ENCODE data around the gene BSCL2.
A peak's percentile ranks its signal among the peaks of the same experiment; 100 is the strongest.
"Not testable (repeated sequence)": the region's sequence is repeated elsewhere in the genome, so short reads cannot be mapped to it uniquely, and the experiment has no call there.

The BSCL2 gene

DNA sequence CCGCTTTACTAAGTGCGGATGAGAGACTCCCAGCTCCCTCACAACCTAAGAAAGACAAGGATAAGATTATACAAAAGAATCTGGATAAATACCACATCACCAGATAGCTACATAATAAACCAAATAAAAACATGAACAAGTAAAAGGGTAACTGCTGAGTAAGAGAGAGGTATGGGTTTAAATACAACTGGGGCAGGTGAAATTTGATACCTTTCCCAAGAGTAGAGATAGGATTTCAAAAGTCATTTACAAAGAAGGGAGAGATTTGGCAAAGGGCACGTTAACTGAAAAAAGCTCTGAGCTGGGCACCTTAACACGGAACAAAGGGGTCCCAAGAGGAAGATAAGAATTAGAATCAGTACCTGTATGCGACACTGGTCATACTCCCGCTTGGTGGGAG, 30.1 kb downstream of the BSCL2 start:
- Histone ChIP-seq H3K27me3 (ENCODE audit: control insufficient read depth in 5 of 5, insufficient read depth in 4 of 5, low read length in 5 of 5) (no peaks in the 10 kb centered on the region), H3K9me3 (ENCODE audit: control insufficient read depth in 5 of 5, low read length in 5 of 5) (no peaks in the 10 kb centered on the region), H3K9ac (ENCODE audit: low read length in 5 of 5) (peak overlapping the region in 3 of 5 donors; percentile 97 to 98 (median 98)), H3K36me3 (ENCODE audit: control insufficient read depth in 5 of 5, insufficient read depth in 5 of 5, low read length in 5 of 5) (peaks cover 12 to 38% (median 25%) of the 10 kb centered on the region in 5 donors), H3K4me3 (ENCODE audit: low read depth in 1 of 5, low read length in 5 of 5) (no peak overlapping the region), H3K27ac (ENCODE audit: low read depth, low read length) (peak overlapping the region; percentile 98), H3K4me1 (ENCODE audit: control insufficient read depth in 5 of 5, insufficient read depth in 5 of 5, low read length in 5 of 5) (peaks cover 10 to 49% (median 35%) of the 10 kb centered on the region in 5 donors)

DNA sequence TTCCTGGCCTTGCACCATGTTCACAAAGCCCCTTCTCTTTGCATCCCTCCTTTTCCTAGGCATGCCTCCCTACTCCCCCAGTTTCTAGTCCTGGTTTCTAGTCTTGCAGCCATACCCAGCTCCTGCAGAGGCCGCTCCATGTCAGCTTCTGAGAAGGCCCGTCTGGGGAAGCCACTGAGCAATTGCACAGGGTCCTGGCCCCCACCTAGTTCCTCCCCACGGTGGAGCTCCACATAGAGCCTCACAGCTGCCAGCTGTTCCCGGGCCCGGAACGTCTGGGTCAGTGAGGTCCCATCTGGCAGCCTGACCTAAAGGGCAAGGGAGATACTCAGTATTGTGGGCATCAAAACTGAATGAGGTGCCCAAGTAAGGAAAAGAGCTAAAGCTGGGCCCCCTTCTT, 30.5 kb downstream of the BSCL2 start:
- H3K4me3 ChIP-seq (ENCODE audit: low read depth in 1 of 5, low read length in 5 of 5): no peak overlapping the region
- peak overlapping the region in 2 of 5 donors; percentile 45 to 98 for H3K9ac ChIP-seq (ENCODE audit: low read length in 5 of 5)
- H3K27me3 ChIP-seq (ENCODE audit: control insufficient read depth in 5 of 5, insufficient read depth in 4 of 5, low read length in 5 of 5): no peaks in the 10 kb centered on the region
- H3K36me3 ChIP-seq (ENCODE audit: control insufficient read depth in 5 of 5, insufficient read depth in 5 of 5, low read length in 5 of 5): peaks cover 12 to 38% (median 25%) of the 10 kb centered on the region in 5 donors
- no peaks in the 10 kb centered on the region for H3K9me3 ChIP-seq (ENCODE audit: control insufficient read depth in 5 of 5, low read length in 5 of 5)
- peak overlapping the region; percentile 98 for H3K27ac ChIP-seq (ENCODE audit: low read depth, low read length)
- peaks cover 10 to 53% (median 40%) of the 10 kb centered on the region in 5 donors for H3K4me1 ChIP-seq (ENCODE audit: control insufficient read depth in 5 of 5, insufficient read depth in 5 of 5, low read length in 5 of 5)

DNA sequence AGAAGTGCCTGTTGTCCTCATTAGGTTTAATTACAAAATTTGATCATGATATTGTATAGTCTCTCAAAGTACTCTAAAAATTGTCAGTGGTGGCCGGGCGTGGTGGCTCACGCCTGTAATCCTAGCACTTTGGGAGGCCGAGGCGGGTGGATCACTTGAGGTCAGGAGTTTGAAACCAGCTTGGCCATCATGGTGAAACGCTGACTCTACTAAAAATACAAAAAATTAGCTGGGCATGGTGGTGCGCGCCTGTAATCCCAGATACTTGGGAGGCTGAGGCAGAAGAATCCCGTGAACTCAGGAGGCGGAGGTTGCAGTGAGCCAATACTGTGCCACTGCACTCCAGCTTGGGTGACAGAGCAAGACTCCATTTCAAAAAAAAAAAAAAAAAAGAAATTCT, 31.8 kb downstream of the BSCL2 start:
- not testable (repeated sequence) for H3K27me3 ChIP-seq (ENCODE audit: control insufficient read depth in 5 of 5, insufficient read depth in 4 of 5, low read length in 5 of 5); H3K4me3 ChIP-seq (ENCODE audit: low read depth in 1 of 5, low read length in 5 of 5); H3K27ac ChIP-seq (ENCODE audit: low read depth, low read length); H3K9ac ChIP-seq (ENCODE audit: low read length in 5 of 5); H3K9me3 ChIP-seq (ENCODE audit: control insufficient read depth in 5 of 5, low read length in 5 of 5)
- Histone ChIP-seq H3K4me1 (ENCODE audit: control insufficient read depth in 5 of 5, insufficient read depth in 5 of 5, low read length in 5 of 5) (peaks cover 8 to 51% (median 40%) of the 10 kb centered on the region in 5 donors), H3K36me3 (ENCODE audit: control insufficient read depth in 5 of 5, insufficient read depth in 5 of 5, low read length in 5 of 5) (peaks cover 12 to 38% (median 25%) of the 10 kb centered on the region in 5 donors)

DNA sequence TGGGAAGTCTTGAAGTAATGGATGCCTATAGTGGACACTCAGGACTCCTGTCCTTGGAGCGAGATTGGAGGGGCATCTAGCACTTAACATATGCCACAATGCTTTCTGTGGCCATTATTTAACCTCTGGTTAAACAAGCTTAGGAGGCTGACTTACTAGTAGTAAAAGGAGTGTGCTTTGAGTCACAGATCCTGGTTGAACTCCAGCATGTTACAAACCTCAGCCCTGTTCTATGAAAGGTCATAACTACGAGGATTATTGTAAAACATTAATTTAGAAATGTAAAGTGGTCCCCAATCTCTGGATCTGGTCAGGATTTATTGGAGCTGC, 34.1 kb downstream of the BSCL2 start:
- H3K4me1 ChIP-seq (ENCODE audit: control insufficient read depth in 5 of 5, insufficient read depth in 5 of 5, low read length in 5 of 5): peaks cover 1 to 49% (median 39%) of the 10 kb centered on the region in 5 donors
- no peak overlapping the region for H3K4me3 ChIP-seq (ENCODE audit: low read depth in 1 of 5, low read length in 5 of 5)
- no peaks in the 10 kb centered on the region for H3K27me3 ChIP-seq (ENCODE audit: control insufficient read depth in 5 of 5, insufficient read depth in 4 of 5, low read length in 5 of 5)
- no peaks in the 10 kb centered on the region for H3K9me3 ChIP-seq (ENCODE audit: control insufficient read depth in 5 of 5, low read length in 5 of 5)
- peak overlapping the region in 2 of 5 donors; percentile 30 to 83 for H3K9ac ChIP-seq (ENCODE audit: low read length in 5 of 5)
- peaks cover 12 to 43% (median 25%) of the 10 kb centered on the region in 5 donors for H3K36me3 ChIP-seq (ENCODE audit: control insufficient read depth in 5 of 5, insufficient read depth in 5 of 5, low read length in 5 of 5)
- H3K27ac ChIP-seq (ENCODE audit: low read depth, low read length): no peak overlapping the region

DNA sequence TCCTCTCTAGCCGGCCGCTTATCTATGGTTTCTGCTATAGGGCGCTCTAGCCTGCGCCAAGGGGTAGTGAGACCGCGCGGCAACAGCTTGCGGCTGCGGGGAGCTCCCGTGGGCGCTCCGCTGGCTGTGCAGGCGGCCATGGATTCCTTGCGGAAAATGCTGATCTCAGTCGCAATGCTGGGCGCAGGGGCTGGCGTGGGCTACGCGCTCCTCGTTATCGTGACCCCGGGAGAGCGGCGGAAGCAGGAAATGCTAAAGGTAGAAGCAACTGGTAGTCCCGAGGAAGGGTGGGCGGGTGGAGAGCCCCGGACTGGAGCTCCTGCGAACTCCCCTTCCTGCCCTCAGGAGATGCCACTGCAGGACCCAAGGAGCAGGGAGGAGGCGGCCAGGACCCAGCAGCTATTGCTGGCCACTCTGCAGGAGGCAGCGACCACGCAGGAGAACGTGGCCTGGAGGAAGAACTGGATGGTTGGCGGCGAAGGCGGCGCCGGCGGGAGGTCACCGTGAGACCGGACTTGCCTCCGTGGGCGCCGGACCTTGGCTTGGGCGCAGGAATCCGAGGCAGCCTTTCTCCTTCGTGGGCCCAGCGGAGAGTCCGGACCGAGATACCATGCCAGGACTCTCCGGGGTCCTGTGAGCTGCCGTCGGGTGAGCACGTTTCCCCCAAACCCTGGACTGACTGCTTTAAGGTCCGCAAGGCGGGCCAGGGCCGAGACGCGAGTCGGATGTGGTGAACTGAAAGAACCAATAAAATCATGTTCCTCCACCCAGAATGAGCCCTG, 35.4 kb downstream of the BSCL2 start, which contains the start of the genes LBHD1 and UQCC3:
TSS of gene LBHD1 (minus strand) at position 660 of the 782 bp plus-strand sequence. CDS start 2,236 bp downstream, outside the sequence.
TSS of gene UQCC3 (plus strand) at position 66 of the 782 bp plus-strand sequence. CDS start at position 139, 73 bp downstream.
- Histone ChIP-seq H3K4me3 (ENCODE audit: low read depth in 1 of 5, low read length in 5 of 5) (peak within 1 kb of the TSS; percentile 81 to 98 (median 94)), H3K9me3 (ENCODE audit: control insufficient read depth in 5 of 5, low read length in 5 of 5) (no peaks in the 10 kb centered on the region), H3K36me3 (ENCODE audit: control insufficient read depth in 5 of 5, insufficient read depth in 5 of 5, low read length in 5 of 5) (peaks cover 8 to 38% (median 18%) of the 10 kb centered on the region in 5 donors), H3K9ac (ENCODE audit: low read length in 5 of 5) (peak within 1 kb of the TSS; percentile 83 to 91 (median 84)), H3K27ac (ENCODE audit: low read depth, low read length) (peak within 1 kb of the TSS; percentile 89), H3K27me3 (ENCODE audit: control insufficient read depth in 5 of 5, insufficient read depth in 4 of 5, low read length in 5 of 5) (no peaks in the 10 kb centered on the region), H3K4me1 (ENCODE audit: control insufficient read depth in 5 of 5, insufficient read depth in 5 of 5, low read length in 5 of 5) (peaks cover under 1 to 46% (median 36%) of the 10 kb centered on the region in 5 donors)

DNA sequence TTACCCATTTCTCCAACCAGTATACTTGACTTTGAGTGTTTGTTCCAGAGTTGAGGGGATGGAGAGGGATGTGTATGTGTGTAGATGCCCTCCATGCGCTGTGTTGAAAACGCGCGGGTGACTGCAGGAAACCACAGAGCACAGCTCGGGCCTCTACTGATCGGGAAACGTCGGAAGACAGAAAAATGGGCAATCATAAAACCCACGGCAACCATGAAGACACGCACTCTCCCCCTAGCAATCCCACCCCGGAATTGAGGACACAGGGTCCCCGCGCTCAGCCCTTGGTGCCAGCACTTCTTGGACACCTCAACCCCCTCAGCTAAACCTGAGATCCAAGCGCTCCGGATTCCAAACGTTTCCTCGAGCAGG, 36.0 kb downstream of the BSCL2 start:
- H3K27ac ChIP-seq (ENCODE audit: low read depth, low read length): peak overlapping the region; percentile 89
- H3K4me3 ChIP-seq (ENCODE audit: low read depth in 1 of 5, low read length in 5 of 5): peak overlapping the region; percentile 81 to 98 (median 94)
- H3K36me3 ChIP-seq (ENCODE audit: control insufficient read depth in 5 of 5, insufficient read depth in 5 of 5, low read length in 5 of 5): peaks cover 5 to 35% (median 15%) of the 10 kb centered on the region in 5 donors
- peaks cover 3 to 50% (median 42%) of the 10 kb centered on the region in 5 donors for H3K4me1 ChIP-seq (ENCODE audit: control insufficient read depth in 5 of 5, insufficient read depth in 5 of 5, low read length in 5 of 5)
- H3K9ac ChIP-seq (ENCODE audit: low read length in 5 of 5): peak overlapping the region; percentile 83 to 91 (median 84)
- no peaks in the 10 kb centered on the region for H3K9me3 ChIP-seq (ENCODE audit: control insufficient read depth in 5 of 5, low read length in 5 of 5)
- no peaks in the 10 kb centered on the region for H3K27me3 ChIP-seq (ENCODE audit: control insufficient read depth in 5 of 5, insufficient read depth in 4 of 5, low read length in 5 of 5)

DNA sequence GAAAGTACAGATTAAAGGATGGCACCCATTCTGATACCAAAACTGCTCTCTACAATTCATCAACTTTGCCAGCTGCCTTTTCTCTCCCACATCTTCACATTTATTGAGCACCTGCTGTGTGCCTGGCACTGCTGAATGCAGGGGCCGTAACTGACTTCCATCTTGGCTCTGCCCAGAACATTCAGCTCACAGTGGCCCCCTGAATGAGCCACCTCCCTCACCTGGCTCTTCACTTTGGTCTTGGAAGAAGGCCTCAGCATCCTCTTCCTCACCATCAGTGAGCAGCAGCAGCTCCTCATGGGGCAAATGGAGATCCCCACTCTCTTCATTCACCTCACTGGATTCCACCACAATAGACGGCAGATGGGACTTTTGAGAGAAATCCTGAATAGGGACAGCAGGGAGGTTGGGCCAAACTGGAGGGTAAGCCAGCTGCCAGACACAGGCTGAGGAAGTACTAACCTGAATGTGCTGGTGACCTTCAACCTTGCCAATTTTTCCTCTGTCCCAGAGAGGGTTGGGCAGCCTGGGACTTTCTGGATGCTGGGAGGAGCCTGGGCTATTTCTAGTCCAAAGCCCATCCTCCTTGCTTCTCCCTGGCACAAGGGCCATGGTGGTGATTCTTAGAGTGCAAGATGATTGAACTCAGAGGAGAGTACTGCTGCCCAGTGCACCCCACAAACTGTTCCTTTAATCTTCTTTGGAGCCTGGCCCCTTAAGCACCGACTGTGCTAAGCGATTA, 37.6 kb downstream of the BSCL2 start:
- no peaks in the 10 kb centered on the region for H3K27me3 ChIP-seq (ENCODE audit: control insufficient read depth in 5 of 5, insufficient read depth in 4 of 5, low read length in 5 of 5)
- H3K4me3 ChIP-seq (ENCODE audit: low read depth in 1 of 5, low read length in 5 of 5): no peak overlapping the region
- peaks cover under 1 to 30% (median 13%) of the 10 kb centered on the region in 5 donors for H3K36me3 ChIP-seq (ENCODE audit: control insufficient read depth in 5 of 5, insufficient read depth in 5 of 5, low read length in 5 of 5)
- peak overlapping the region in 1 of 5 donors; percentile 45 for H3K9ac ChIP-seq (ENCODE audit: low read length in 5 of 5)
- H3K27ac ChIP-seq (ENCODE audit: low read depth, low read length): no peak overlapping the region
- no peaks in the 10 kb centered on the region for H3K9me3 ChIP-seq (ENCODE audit: control insufficient read depth in 5 of 5, low read length in 5 of 5)
- peaks cover 4 to 64% (median 53%) of the 10 kb centered on the region in 5 donors for H3K4me1 ChIP-seq (ENCODE audit: control insufficient read depth in 5 of 5, insufficient read depth in 5 of 5, low read length in 5 of 5)

DNA sequence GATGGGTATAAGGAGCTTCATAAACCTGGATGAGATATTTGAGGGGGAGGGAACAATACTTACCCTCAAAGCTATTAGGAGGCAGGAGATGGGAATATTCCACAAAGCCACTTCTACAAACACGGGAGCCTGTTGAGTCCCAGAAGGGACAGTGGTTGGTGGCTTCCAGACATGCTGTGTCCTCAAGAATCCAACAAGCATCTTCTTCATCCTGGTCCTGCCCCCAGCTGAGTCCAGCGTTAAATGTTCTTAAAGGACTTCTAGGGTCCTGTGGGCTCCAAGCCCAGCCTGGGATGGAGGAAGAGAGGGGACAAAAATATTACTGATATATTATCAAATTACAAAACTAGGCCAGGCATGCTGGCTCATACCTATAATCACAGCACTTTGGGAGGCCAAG, 39.8 kb downstream of the BSCL2 start:
- no peak overlapping the region for H3K9ac ChIP-seq (ENCODE audit: low read length in 5 of 5)
- no peaks in the 10 kb centered on the region for H3K27me3 ChIP-seq (ENCODE audit: control insufficient read depth in 5 of 5, insufficient read depth in 4 of 5, low read length in 5 of 5)
- peaks cover 4 to 62% (median 49%) of the 10 kb centered on the region in 5 donors for H3K4me1 ChIP-seq (ENCODE audit: control insufficient read depth in 5 of 5, insufficient read depth in 5 of 5, low read length in 5 of 5)
- H3K9me3 ChIP-seq (ENCODE audit: control insufficient read depth in 5 of 5, low read length in 5 of 5): no peaks in the 10 kb centered on the region
- H3K36me3 ChIP-seq (ENCODE audit: control insufficient read depth in 5 of 5, insufficient read depth in 5 of 5, low read length in 5 of 5): peaks cover 0 to 24% (median 14%) of the 10 kb centered on the region in 5 donors
- no peak overlapping the region for H3K4me3 ChIP-seq (ENCODE audit: low read depth in 1 of 5, low read length in 5 of 5)
- no peak overlapping the region for H3K27ac ChIP-seq (ENCODE audit: low read depth, low read length)

DNA sequence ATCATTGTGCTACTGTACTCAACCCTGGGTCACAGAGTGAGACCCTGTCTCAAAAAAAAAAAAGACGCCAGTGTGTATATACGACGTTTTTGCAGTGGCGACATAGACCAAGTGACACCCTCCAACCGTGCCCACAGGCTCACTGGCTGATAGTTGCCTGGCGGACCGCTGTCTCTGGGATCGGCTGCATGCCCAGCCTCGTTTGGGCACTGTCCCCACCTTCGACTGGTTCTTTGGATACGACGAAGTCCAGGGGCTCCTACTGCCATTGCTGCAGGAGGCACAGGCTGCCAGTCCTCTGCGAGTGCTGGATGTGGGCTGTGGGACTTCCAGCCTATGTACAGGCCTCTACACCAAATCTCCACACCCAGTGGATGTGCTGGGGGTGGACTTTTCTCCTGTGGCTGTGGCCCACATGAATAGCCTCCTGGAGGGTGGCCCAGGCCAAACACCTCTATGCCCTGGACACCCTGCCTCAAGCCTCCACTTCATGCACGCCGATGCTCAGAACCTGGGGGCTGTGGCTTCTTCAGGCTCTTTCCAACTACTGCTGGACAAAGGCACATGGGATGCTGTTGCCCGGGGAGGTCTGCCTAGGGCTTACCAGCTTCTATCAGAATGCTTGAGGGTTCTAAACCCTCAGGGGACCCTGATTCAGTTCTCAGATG, 40.8 kb downstream of the BSCL2 start:
- Histone ChIP-seq H3K27ac (ENCODE audit: low read depth, low read length) (peak overlapping the region; percentile 90), H3K9ac (ENCODE audit: low read length in 5 of 5) (peak overlapping the region in 4 of 5 donors; percentile 73 to 89 (median 84)), H3K36me3 (ENCODE audit: control insufficient read depth in 5 of 5, insufficient read depth in 5 of 5, low read length in 5 of 5) (peaks cover 0 to 27% (median 15%) of the 10 kb centered on the region in 5 donors), H3K4me1 (ENCODE audit: control insufficient read depth in 5 of 5, insufficient read depth in 5 of 5, low read length in 5 of 5) (peaks cover 4 to 54% (median 44%) of the 10 kb centered on the region in 5 donors), H3K27me3 (ENCODE audit: control insufficient read depth in 5 of 5, insufficient read depth in 4 of 5, low read length in 5 of 5) (no peaks in the 10 kb centered on the region), H3K9me3 (ENCODE audit: control insufficient read depth in 5 of 5, low read length in 5 of 5) (no peaks in the 10 kb centered on the region), H3K4me3 (ENCODE audit: low read depth in 1 of 5, low read length in 5 of 5) (peak overlapping the region; percentile 82 to 97 (median 94))
